Gastrocnemius medialis (tissue), 4 donors: ENCODE measurements around the gene SAMD4A. TPM values are rescaled to one million over a fixed set of nuclear protein-coding genes. Genes with fewer than 3 reads are reported as not detected.

ENCODE experiments used
- ATAC-seq, 2 donors: fragments of 150-250 bp; one replicate each; pipeline ENCODE4 v1.9.1; 2016
- DNase-seq, 2 donors: peaks; one replicate each; pipeline ENCODE4 v3.0.0-alpha.2; 2019
- H3K27ac ChIP-seq, 4 donors: fragments of 200-600 bp; sonication (generic); 1 replicate in 1 of 4; 2 replicates in 3 of 4; pipeline ENCODE4 v1.5.1; 2016 to 2018; ENCODE audit warnings: mild to moderate bottlenecking in 2 of 4, moderate library complexity in 1 of 4
- H3K27me3 ChIP-seq, 3 donors: fragments of 200-600 bp; sonication (generic) in 2 of 3; 1 replicate in 1 of 3; 2 replicates in 2 of 3; pipeline versions ENCODE4 v1.5.1 to v1.6.0; 2016 to 2019; ENCODE audit warnings: mild to moderate bottlenecking in 1 of 3, moderate library complexity in 1 of 3
- H3K36me3 ChIP-seq, 2 donors: fragments of 200-600 bp; sonication (generic) in 1 of 2; one replicate each; pipeline ENCODE4 v1.5.1; 2017 to 2018
- H3K4me1 ChIP-seq, 2 donors: fragments of 200-600 bp; sonication (generic) in 1 of 2; one replicate each; pipeline ENCODE4 v1.5.1; 2016 to 2017; ENCODE audit warnings: mild to moderate bottlenecking in 2 of 2
- H3K4me3 ChIP-seq, 4 donors: fragments of 200-600 bp; sonication (generic) in 3 of 4; 1 replicate in 1 of 4; 2 replicates in 3 of 4; pipeline ENCODE4 v1.5.1; 2016 to 2019; ENCODE audit warnings: mild to moderate bottlenecking in 2 of 4
- H3K9me3 ChIP-seq, 3 donors: fragments of 200-600 bp; sonication (generic) in 2 of 3; 1 replicate in 1 of 3; 2 replicates in 2 of 3; pipeline ENCODE4 v1.5.1; 2016 to 2019
- POLR2A ChIP-seq, 2 donors: fragments of 450-650 bp; IDR thresholded peaks; one replicate each; pipeline ENCODE4 v1.6.1; 2017; ENCODE audit warnings: antibody characterized with exemption in 2 of 2, mild to moderate bottlenecking in 2 of 2, moderate library complexity in 2 of 2
- in situ Hi-C, 4 donors: fragments of 200-750 bp; cut with MboI; loops; one replicate each; pipeline versions ENCODE4 v1.15.0 to v1.8.0; 2017; ENCODE audit warnings: low sequenced_read_pairs in 4 of 4
- intact Hi-C: fragments of 100-400 bp; cut with DNase I; formaldehyde crosslinking; loops from one replicate; pipeline ENCODE4 v1.15.1; 2023; ENCODE audit warnings: low total_unique reads
- total RNA-seq, 4 donors: library from RNA; depleted of rRNA; stranded (reverse); fragments of >200 nt; gene quantifications; one replicate each; pipeline versions ENCODE4 v1.1.0 to v1.2.3, GENCODE V29; 2016
- TF ChIP-seq, protein P1 (sequence below), 5 experiments: fragments of 450-650 bp in 3 of 5; fragments of 200-600 bp in 2 of 5; sonication (generic) in 2 of 5; IDR thresholded peaks in 4 of 5; conservative IDR thresholded peaks in 1 of 5; 1 replicate in 4 of 5; 2 replicates in 1 of 5; pipeline ENCODE4 v1.5.1; 2016 to 2019; ENCODE audit warnings: antibody characterized with exemption in 5 of 5, mild to moderate bottlenecking in 3 of 5, moderate library complexity in 3 of 5

Gene SAMD4A
- total RNA-seq, 4 donors from 2014 or later, result 26.4 to 48.0 (median 42.2) TPM

DNA sequence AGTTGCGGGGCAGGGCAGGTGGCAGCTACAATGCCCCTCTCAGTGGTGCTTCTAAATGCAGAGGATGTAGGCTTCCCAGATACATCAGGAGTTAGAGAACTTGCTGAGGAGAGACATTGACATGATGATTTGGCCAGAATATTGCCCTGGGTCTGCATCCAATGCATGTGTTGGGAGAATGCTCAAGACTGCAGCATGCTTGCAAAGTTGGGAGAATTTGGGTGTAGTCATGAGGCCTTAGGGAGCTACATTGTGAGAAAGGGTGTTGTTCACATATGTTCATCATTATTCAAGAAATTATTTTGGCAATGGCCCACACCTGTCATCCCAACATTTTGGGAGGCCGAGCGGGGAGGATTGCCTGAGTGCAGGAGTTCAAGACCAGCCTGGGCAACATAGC lies 149.9 kb downstream of the SAMD4A start:
- in situ Hi-C loops, result no loop called here
- H3K9me3 ChIP-seq, result no peaks in the 10 kb centered on the region
- TF ChIP-seq POLR2A (IDR thresholded peaks at IDR 0.05), result no peak
- TF ChIP-seq, protein P1, sequence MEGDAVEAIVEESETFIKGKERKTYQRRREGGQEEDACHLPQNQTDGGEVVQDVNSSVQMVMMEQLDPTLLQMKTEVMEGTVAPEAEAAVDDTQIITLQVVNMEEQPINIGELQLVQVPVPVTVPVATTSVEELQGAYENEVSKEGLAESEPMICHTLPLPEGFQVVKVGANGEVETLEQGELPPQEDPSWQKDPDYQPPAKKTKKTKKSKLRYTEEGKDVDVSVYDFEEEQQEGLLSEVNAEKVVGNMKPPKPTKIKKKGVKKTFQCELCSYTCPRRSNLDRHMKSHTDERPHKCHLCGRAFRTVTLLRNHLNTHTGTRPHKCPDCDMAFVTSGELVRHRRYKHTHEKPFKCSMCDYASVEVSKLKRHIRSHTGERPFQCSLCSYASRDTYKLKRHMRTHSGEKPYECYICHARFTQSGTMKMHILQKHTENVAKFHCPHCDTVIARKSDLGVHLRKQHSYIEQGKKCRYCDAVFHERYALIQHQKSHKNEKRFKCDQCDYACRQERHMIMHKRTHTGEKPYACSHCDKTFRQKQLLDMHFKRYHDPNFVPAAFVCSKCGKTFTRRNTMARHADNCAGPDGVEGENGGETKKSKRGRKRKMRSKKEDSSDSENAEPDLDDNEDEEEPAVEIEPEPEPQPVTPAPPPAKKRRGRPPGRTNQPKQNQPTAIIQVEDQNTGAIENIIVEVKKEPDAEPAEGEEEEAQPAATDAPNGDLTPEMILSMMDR (IDR thresholded peaks at IDR 0.05 in 4 of 5, conservative IDR thresholded peaks at IDR 0.05 in 1 of 5), result no peak
- H3K27ac ChIP-seq, result peak overlapping the region; percentile 86 to 98 (median 89)
- intact Hi-C loops, result no loop called here
- H3K36me3 ChIP-seq, result no peaks in the 10 kb centered on the region
- no peak overlapping the region for H3K4me3 ChIP-seq
- no peak for DNase-seq
- peaks cover 65 to 71% of the 10 kb centered on the region in 2 donors for H3K4me1 ChIP-seq
- H3K27me3 ChIP-seq, result no peaks in the 10 kb centered on the region
- no peak for ATAC-seq

DNA sequence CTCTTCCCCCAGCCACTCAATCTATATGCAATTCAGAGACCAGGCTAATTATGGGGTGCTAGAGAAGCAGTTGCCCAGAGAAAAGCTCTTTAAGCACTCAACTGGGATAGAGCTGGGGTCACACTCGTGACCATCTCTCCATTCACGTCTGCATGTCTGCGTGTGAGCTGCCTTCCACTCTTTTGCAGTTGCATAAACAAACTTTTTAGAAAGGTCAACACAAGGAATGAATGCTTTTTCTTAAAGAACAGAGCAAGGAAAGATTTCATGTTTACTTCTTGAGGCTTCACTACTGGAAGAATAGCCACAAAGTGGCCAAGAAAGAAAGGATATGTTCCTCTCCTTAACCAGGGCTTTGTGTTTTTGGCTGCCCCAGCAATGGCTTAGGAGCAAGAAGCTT lies 151.1 kb downstream of the SAMD4A start:
- Histone ChIP-seq H3K27ac (peak overlapping the region; percentile 47 to 86 (median 53)), H3K9me3 (no peaks in the 10 kb centered on the region), H3K27me3 (no peaks in the 10 kb centered on the region), H3K36me3 (no peaks in the 10 kb centered on the region), H3K4me1 (peaks cover 63 to 72% of the 10 kb centered on the region in 2 donors), H3K4me3 (no peak overlapping the region)
- in situ Hi-C loops, result no loop called here
- DNase-seq, result no peak
- TF ChIP-seq, protein P1 (IDR thresholded peaks at IDR 0.05 in 4 of 5, conservative IDR thresholded peaks at IDR 0.05 in 1 of 5), result no peak
- TF ChIP-seq POLR2A (IDR thresholded peaks at IDR 0.05), result no peak
- intact Hi-C loops, result no loop called here
- ATAC-seq, result no peak

DNA sequence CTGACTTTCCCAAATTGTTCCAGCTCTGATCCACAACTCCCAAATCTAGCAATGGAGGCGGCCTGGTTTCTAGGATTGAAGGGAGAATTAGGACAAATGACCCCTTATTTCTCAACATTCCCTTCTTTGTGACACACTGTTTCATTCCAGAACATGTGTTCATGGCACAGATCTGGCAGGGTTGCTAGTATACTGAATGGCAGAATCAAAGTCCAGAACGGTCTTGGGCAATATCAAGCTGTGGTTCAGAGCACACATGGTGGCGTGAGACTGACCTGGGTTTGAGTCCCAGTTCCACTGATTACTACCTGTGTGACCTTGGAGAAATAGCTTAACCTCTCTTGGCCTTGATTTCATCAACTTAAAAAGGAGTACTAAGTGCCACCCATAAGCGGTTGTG lies 152.5 kb downstream of the SAMD4A start:
- H3K27me3 ChIP-seq, result no peaks in the 10 kb centered on the region
- H3K36me3 ChIP-seq, result no peaks in the 10 kb centered on the region
- ATAC-seq, result no peak
- no peak overlapping the region for H3K4me3 ChIP-seq
- H3K4me1 ChIP-seq, result peaks cover 49 to 70% of the 10 kb centered on the region in 2 donors
- DNase-seq, result no peak
- intact Hi-C loops (no loop called here), in situ Hi-C loops (no loop called here)
- TF ChIP-seq, protein P1 (IDR thresholded peaks at IDR 0.05 in 4 of 5, conservative IDR thresholded peaks at IDR 0.05 in 1 of 5), result no peak
- no peak for TF ChIP-seq POLR2A (IDR thresholded peaks at IDR 0.05)
- H3K9me3 ChIP-seq, result no peaks in the 10 kb centered on the region
- peak overlapping the region; percentile 6 to 86 (median 53) for H3K27ac ChIP-seq

DNA sequence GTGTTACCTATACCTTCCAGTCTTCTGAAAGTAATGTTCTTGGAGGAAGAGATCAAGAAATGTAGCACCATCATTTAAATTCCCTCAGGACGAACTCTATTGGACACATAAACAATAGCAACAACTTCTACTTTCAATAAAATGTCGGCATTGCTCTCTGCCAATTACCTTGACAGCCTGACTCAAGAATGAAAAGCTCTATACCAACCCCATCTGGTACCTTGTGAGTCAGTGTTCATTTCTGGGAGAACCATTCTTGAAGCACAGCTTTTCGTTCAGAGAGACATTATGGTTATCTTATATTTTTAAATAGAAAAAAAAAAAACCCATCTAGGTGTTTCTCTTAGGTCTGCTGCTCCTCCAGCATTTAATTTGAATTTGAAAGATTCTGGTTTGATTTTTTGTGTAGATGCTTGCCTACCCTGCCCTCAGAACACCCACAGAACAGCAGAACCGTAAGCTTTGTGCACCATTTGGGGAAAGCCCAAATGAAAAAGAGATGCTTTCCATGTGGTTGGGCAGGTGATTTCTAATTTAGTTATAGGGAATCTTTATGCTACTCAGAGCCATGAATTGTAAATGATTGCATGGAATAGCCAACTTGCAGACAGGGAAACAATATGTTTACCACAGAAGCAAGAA lies 156.0 kb downstream of the SAMD4A start:
- Histone ChIP-seq H3K9me3 (no peaks in the 10 kb centered on the region), H3K4me3 (no peak overlapping the region), H3K4me1 (peaks cover 31 to 56% of the 10 kb centered on the region in 2 donors), H3K27ac (peak overlapping the region; percentile 19 to 37 (median 34)), H3K27me3 (no peaks in the 10 kb centered on the region), H3K36me3 (no peaks in the 10 kb centered on the region)
- DNase-seq (no peak), ATAC-seq (peak in 1 of 2 donors; percentile 77)
- in situ Hi-C loops (no loop called here), intact Hi-C loops (loop anchor here (10.0 kb wide), 1 partner anchor 158 kb away; the partner anchor contains the start of gene SAMD4A)
- TF ChIP-seq, protein P1 (IDR thresholded peaks at IDR 0.05 in 4 of 5, conservative IDR thresholded peaks at IDR 0.05 in 1 of 5), result peak in 4 of 5 experiments; percentile 27 to 61 (median 36)
- TF ChIP-seq POLR2A (IDR thresholded peaks at IDR 0.05), result no peak
